Mucosa of descending colon (tissue), 3 donors: ENCODE data around the gene ZSCAN21. TPM values are rescaled to one million over a fixed set of nuclear protein-coding genes. Genes with fewer than 3 reads are reported as not detected.

ENCODE experiments used
- ATAC-seq: fragments of 200-7000 bp; cut with Tn5 transposase; one replicate; pipeline ENCODE4 v1.9.1; 2020; ENCODE audit warnings: mild to moderate bottlenecking, moderate library complexity
- DNase-seq, 3 donors: peaks; one replicate each; pipeline ENCODE4 v3.0.0-alpha.2; 2020
- H3K36me3 ChIP-seq: fragments of 200-600 bp; one replicate; pipeline ENCODE4 v1.8.0; 2021; ENCODE audit warnings: low read depth, mild to moderate bottlenecking
- H3K4me1 ChIP-seq: fragments of 200-600 bp; one replicate; pipeline ENCODE4 v1.8.0; 2021; ENCODE audit warnings: low read depth, mild to moderate bottlenecking
- H3K4me3 ChIP-seq: fragments of 200-600 bp; one replicate; pipeline ENCODE4 v1.8.0; 2021; ENCODE audit warnings: mild to moderate bottlenecking
- H3K9me3 ChIP-seq: fragments of 200-600 bp; one replicate; pipeline ENCODE4 v1.8.0; 2021; ENCODE audit warnings: mild to moderate bottlenecking
- CTCF ChIP-seq: fragments of 200-600 bp; IDR thresholded peaks from one replicate; pipeline ENCODE4 v1.8.0; 2022; ENCODE audit warnings: antibody characterized with exemption, mild to moderate bottlenecking
- intact Hi-C, 2 donors: fragments of 100-400 bp; cut with DNase I in 1 of 2; cut with micrococcal nuclease in 1 of 2; formaldehyde crosslinking; loops; one replicate each; pipeline versions ENCODE4 v1.11.0 to v1.11.1; 2022; cut with DNase I, micrococcal nuclease
- total RNA-seq, 3 donors: library from RNA; stranded (reverse); fragmentation: NEBNext Ultra II Directional in 2 of 3; extraction: Animal tissue kit (Norgen Biotek cat#: 25700) in 2 of 3; gene quantifications; one replicate each; pipeline versions ENCODE4 v1.2.1 to v1.2.4, GENCODE V29; 2021 to 2023
- donor health status: DM: no; HTN: no; CAD: no; lungs with moderate emphysema.
- donor health status: DM: no; HTN: no; CAD: no.
- donor health status: DM: no; HTN: yes; CAD: no.

ZSCAN21 gene
- total RNA-seq, 3 donors from 2014 or later = 6.9 to 13.9 (median 7.7) TPM

GRCh38 chr7:100095289-100095688 lies 45.7 kb downstream of the ZSCAN21 start:
- no peak for DNase-seq
- TF ChIP-seq CTCF = no peak
- intact Hi-C loops = no loop called here
- no peak overlapping the region for H3K4me3 ChIP-seq
- ATAC-seq = no peak
- H3K4me1 ChIP-seq = peaks cover 6% of the 10 kb centered on the region
- H3K9me3 ChIP-seq = no peaks in the 10 kb centered on the region
- H3K36me3 ChIP-seq = peaks cover 12% of the 10 kb centered on the region

- intact Hi-C loops = no loop called here
- peaks cover 6% of the 10 kb centered on the region for H3K4me1 ChIP-seq
- ATAC-seq (no peak), DNase-seq (no peak)
- H3K9me3 ChIP-seq = no peaks in the 10 kb centered on the region
- H3K4me3 ChIP-seq = no peak overlapping the region
- H3K36me3 ChIP-seq = peaks cover 12% of the 10 kb centered on the region
- TF ChIP-seq CTCF = no peak
These were observed 46.1 kb downstream of the ZSCAN21 start for GRCh38 chr7:100095704-100096103.

GRCh38 chr7:100098913-100099312 lies 49.3 kb downstream of the ZSCAN21 start:
- ATAC-seq = no peak
- no peak for TF ChIP-seq CTCF

GRCh38 chr7:100099452-100099851 lies 49.9 kb downstream of the ZSCAN21 start:
- Histone ChIP-seq H3K9me3 (no peaks in the 10 kb centered on the region), H3K36me3 (peaks cover 5% of the 10 kb centered on the region), H3K4me1 (peaks cover 9% of the 10 kb centered on the region), H3K4me3 (no peak overlapping the region)
- DNase-seq (no peak), ATAC-seq (no peak)
- intact Hi-C loops = no loop called here
- TF ChIP-seq CTCF = no peak

More at GRCh38 chr7:100098913-100099312, 49.3 kb downstream of the ZSCAN21 start:
- H3K36me3 ChIP-seq = peaks cover 5% of the 10 kb centered on the region
- intact Hi-C loops = no loop called here
- DNase-seq = no peak
- no peak overlapping the region for H3K4me3 ChIP-seq
- no peaks in the 10 kb centered on the region for H3K9me3 ChIP-seq
- H3K4me1 ChIP-seq = peaks cover 9% of the 10 kb centered on the region

GRCh38 chr7:100100420-100101015 lies 50.9 kb downstream of the ZSCAN21 start:
- ATAC-seq = peak; percentile 89
- Histone ChIP-seq H3K36me3 (peaks cover 5% of the 10 kb centered on the region), H3K4me1 (peaks cover 9% of the 10 kb centered on the region), H3K9me3 (no peaks in the 10 kb centered on the region), H3K4me3 (peak overlapping the region; percentile 87)
- no peak for TF ChIP-seq CTCF
- intact Hi-C loops = no loop called here
- DNase-seq = peak; percentile 95 to 96 (median 96)
